ENCODE measurements around the gene RALGAPA2. TPM values are rescaled to one million over a fixed set of nuclear protein-coding genes. Genes with fewer than 3 reads are reported as not detected.

RALGAPA2 gene
- total RNA-seq, 3 donors from 2014 or later (not counting 1 experiment from before 2014, with no cell fraction given), result 26.6 to 33.9 (median 33.1) TPM

GRCh38 chr20:20732641-20733040 is 20.2 kb upstream of the RALGAPA2 start:
- TF ChIP-seq, protein P1, sequence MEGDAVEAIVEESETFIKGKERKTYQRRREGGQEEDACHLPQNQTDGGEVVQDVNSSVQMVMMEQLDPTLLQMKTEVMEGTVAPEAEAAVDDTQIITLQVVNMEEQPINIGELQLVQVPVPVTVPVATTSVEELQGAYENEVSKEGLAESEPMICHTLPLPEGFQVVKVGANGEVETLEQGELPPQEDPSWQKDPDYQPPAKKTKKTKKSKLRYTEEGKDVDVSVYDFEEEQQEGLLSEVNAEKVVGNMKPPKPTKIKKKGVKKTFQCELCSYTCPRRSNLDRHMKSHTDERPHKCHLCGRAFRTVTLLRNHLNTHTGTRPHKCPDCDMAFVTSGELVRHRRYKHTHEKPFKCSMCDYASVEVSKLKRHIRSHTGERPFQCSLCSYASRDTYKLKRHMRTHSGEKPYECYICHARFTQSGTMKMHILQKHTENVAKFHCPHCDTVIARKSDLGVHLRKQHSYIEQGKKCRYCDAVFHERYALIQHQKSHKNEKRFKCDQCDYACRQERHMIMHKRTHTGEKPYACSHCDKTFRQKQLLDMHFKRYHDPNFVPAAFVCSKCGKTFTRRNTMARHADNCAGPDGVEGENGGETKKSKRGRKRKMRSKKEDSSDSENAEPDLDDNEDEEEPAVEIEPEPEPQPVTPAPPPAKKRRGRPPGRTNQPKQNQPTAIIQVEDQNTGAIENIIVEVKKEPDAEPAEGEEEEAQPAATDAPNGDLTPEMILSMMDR (IDR thresholded peaks at IDR 0.05), result no peak
- H3K36me3 Mint-ChIP-seq, result no peaks in the 10 kb centered on the region
- DNase-seq (no peak), ATAC-seq (no peak)
- Histone ChIP-seq H3K36me3 (ENCODE audit: control insufficient read depth, insufficient read depth, low read length) (no peaks in the 10 kb centered on the region), H3K27me3 (ENCODE audit: control insufficient read depth, insufficient read depth, low read length) (no peaks in the 10 kb centered on the region), H3K9me3 (ENCODE audit: control insufficient read depth, insufficient read depth, low read length) (no peaks in the 10 kb centered on the region), H3K27ac (ENCODE audit: low read length) (no peak overlapping the region), H3K4me3 (ENCODE audit: low read length) (no peak overlapping the region), H3K4me1 (ENCODE audit: control insufficient read depth, insufficient read depth, low read length) (peaks cover 14% of the 10 kb centered on the region)
- H3K4me3 Mint-ChIP-seq, result no peak overlapping the region
- H3K27ac Mint-ChIP-seq, result no peak overlapping the region
- no peaks in the 10 kb centered on the region for H3K9me3 Mint-ChIP-seq
- WGBS (ENCODE audit: insufficient coverage), result 84% methylated on average over 4 of the region's 4 CpGs
- intact Hi-C loops (cut with micrococcal nuclease), result no loop called here
- H3K4me1 Mint-ChIP-seq, result peaks cover 15 to 17% of the 10 kb centered on the region in 2 donors
- H3K27me3 Mint-ChIP-seq (ENCODE audit: low read depth in 2 of 2), result peaks cover 3% of the 10 kb centered on the region in 2 donors

DNA sequence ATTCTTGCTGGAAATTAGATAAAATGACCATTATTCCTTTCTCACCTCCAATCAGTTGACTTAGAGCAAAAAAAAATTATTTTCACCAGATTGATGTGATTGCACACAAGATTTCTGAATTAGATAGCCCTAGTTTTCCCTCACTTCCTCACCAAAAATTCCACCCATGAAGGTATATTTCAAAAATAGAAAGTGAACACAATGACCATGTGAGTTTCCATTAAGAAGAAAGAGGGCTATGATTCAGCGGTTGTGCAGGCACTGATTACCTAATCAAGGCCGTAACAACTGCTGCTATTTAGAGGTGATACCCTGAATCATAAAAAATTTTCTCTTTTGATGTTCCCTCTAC is 19.5 kb upstream of the RALGAPA2 start:
- intact Hi-C loops (cut with micrococcal nuclease), result no loop called here
- Mint-ChIP-seq H3K4me3 (no peak overlapping the region), H3K36me3 (no peaks in the 10 kb centered on the region), H3K27ac (no peak overlapping the region), H3K9me3 (no peaks in the 10 kb centered on the region), H3K27me3 (ENCODE audit: low read depth in 2 of 2) (peaks cover 3 to 9% of the 10 kb centered on the region in 2 donors), H3K4me1 (peaks cover 11 to 17% of the 10 kb centered on the region in 2 donors)
- no peaks in the 10 kb centered on the region for H3K27me3 ChIP-seq (ENCODE audit: control insufficient read depth, insufficient read depth, low read length)
- DNase-seq, result no peak
- TF ChIP-seq, protein P1 (IDR thresholded peaks at IDR 0.05), result no peak
- no peak for ATAC-seq
- WGBS (ENCODE audit: insufficient coverage), result 52% methylated on average over 2 of the region's 2 CpGs
- no peaks in the 10 kb centered on the region for H3K9me3 ChIP-seq (ENCODE audit: control insufficient read depth, insufficient read depth, low read length)
- no peak overlapping the region for H3K4me3 ChIP-seq (ENCODE audit: low read length)
- no peaks in the 10 kb centered on the region for H3K36me3 ChIP-seq (ENCODE audit: control insufficient read depth, insufficient read depth, low read length)
- H3K27ac ChIP-seq (ENCODE audit: low read length), result no peak overlapping the region
- peaks cover 10% of the 10 kb centered on the region for H3K4me1 ChIP-seq (ENCODE audit: control insufficient read depth, insufficient read depth, low read length)

DNA sequence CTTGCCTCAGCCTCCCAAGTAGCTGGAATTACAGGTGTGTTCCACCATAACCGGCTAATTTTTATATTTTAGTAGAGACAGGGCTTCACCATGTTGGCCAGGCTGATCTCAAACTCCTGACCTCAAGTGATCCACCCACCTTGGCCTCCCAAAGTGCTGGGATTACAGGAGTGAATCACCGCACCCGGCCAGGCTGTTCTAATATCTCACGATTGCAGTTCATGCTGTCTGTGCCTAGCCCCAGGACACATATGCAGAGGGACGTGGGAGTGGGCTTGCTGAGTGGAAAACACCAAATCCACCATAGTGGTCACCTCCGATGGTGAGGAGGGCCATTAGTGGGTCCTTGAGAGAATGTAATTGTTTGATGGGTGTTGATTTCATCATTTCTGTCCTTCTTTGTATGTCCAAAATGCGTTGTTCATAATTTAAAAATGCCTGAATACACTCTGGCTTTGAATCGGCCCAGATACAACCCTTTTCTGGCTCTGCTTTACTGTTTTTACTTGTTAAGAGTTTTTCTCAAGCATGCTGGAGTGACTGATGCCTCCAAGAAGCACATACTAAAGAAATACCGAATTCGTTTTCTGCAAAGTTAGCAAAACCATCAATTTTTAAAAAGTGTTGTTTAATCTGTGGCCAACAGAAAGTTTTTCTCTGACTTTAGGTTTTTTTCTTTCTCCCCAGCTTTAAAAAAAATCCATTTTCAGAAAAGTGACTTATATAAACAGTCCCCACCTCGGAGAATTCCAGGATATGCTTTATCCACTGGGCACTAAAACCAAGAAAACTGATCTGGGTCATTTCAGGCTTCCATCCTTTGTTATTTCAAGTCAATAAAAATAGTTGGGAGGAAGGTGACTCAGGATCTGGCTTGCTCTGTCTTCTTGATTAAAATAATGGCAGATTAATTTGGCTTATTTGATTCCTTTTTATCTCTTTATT is 18.8 kb upstream of the RALGAPA2 start:
- Mint-ChIP-seq H3K27ac (no peak overlapping the region), H3K4me3 (no peak overlapping the region), H3K9me3 (no peaks in the 10 kb centered on the region), H3K4me1 (peaks cover 11 to 14% of the 10 kb centered on the region in 2 donors), H3K27me3 (ENCODE audit: low read depth in 2 of 2) (peaks cover 0 to 9% of the 10 kb centered on the region in 2 donors), H3K36me3 (no peaks in the 10 kb centered on the region)
- intact Hi-C loops (cut with micrococcal nuclease), result no loop called here
- Histone ChIP-seq H3K36me3 (ENCODE audit: control insufficient read depth, insufficient read depth, low read length) (no peaks in the 10 kb centered on the region), H3K27ac (ENCODE audit: low read length) (no peak overlapping the region), H3K4me1 (ENCODE audit: control insufficient read depth, insufficient read depth, low read length) (peaks cover 9% of the 10 kb centered on the region), H3K4me3 (ENCODE audit: low read length) (no peak overlapping the region), H3K9me3 (ENCODE audit: control insufficient read depth, insufficient read depth, low read length) (no peaks in the 10 kb centered on the region), H3K27me3 (ENCODE audit: control insufficient read depth, insufficient read depth, low read length) (no peaks in the 10 kb centered on the region)
- ATAC-seq (no peak), DNase-seq (no peak)
- 92% methylated on average over 11 of the region's 11 CpGs for WGBS (ENCODE audit: insufficient coverage)
- TF ChIP-seq, protein P1 (IDR thresholded peaks at IDR 0.05), result no peak

Data from natural killer cell (primary cell).